Testis (tissue), 2 donors: ENCODE data around the gene EMD.

ENCODE experiments used
- POLR2A ChIP-seq: fragments of 450-650 bp; IDR thresholded peaks from one replicate; pipeline ENCODE4 v1.6.1; 2017; ENCODE audit warnings: antibody characterized with exemption, mild to moderate bottlenecking, moderate library complexity
- TF ChIP-seq, protein P1 (sequence below), 3 experiments: fragments of 450-650 bp in 2 of 3; fragments of 200-600 bp in 1 of 3; sonication (generic) in 1 of 3; IDR thresholded peaks; one replicate each; pipeline ENCODE4 v1.5.1; 2016 to 2019; ENCODE audit warnings: antibody characterized with exemption in 3 of 3, mild to moderate bottlenecking in 2 of 3, moderate library complexity in 1 of 3

DNA sequence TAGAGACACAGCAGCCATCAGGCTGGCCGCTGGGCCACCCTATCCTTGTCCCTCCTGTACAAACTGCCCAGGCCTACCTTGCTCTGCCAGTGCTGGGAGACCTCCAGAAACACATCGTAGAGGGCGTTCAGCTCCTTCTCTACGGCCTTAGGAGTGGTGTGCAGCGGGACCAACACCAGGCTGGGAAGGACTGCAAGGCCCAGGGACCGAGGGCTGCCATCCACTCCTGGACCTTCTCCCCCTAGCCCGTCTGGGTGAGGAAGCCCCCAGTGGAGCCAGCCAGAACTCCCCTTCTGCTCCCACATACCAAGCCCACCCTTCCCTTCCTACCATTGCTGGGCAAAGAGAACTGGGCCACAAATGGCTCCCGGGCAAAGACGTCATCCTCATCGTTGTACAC, 24.1 kb downstream of the EMD start:
- TF ChIP-seq, protein P1, sequence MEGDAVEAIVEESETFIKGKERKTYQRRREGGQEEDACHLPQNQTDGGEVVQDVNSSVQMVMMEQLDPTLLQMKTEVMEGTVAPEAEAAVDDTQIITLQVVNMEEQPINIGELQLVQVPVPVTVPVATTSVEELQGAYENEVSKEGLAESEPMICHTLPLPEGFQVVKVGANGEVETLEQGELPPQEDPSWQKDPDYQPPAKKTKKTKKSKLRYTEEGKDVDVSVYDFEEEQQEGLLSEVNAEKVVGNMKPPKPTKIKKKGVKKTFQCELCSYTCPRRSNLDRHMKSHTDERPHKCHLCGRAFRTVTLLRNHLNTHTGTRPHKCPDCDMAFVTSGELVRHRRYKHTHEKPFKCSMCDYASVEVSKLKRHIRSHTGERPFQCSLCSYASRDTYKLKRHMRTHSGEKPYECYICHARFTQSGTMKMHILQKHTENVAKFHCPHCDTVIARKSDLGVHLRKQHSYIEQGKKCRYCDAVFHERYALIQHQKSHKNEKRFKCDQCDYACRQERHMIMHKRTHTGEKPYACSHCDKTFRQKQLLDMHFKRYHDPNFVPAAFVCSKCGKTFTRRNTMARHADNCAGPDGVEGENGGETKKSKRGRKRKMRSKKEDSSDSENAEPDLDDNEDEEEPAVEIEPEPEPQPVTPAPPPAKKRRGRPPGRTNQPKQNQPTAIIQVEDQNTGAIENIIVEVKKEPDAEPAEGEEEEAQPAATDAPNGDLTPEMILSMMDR (IDR thresholded peaks at IDR 0.05), result no peak
- TF ChIP-seq POLR2A, result no peak
